Stimulated activated CD4-positive, alpha-beta T cell treated with anti-CD3 and anti-CD28 coated beads, Interleukin-2, amount 100 ng/mL, for 4 hours (primary cell): ENCODE measurements around the gene PPP1R8.
"Not testable (repeated sequence)": the region's sequence is repeated elsewhere in the genome, so short reads cannot be mapped to it uniquely, and the experiment has no call there.

ENCODE experiments used
- DNase-seq: peaks from one replicate; pipeline ENCODE4 v3.0.0-alpha.2; 2020; ENCODE audit warnings: low read depth

The PPP1R8 gene

DNA sequence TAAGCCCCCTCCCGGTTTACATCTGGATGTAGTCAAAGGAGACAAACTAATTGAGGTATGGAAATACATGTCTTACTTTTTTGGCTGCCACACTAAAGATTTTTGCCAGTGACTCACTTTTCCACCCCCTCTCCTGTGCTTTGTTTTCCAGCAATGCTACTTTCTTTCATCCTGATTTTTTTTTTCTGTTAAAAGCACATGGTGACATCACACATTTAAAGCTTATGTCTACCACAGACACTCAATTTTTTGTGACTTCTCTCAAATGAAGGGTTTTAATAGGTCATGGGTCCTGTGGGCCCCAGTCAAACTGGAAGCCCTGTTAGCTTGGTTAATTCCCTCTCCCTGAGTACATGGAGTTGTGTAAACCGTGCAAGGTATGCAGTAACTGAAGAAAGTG is 2.2 kb downstream of the PPP1R8 start:
- no peak for DNase-seq

DNA sequence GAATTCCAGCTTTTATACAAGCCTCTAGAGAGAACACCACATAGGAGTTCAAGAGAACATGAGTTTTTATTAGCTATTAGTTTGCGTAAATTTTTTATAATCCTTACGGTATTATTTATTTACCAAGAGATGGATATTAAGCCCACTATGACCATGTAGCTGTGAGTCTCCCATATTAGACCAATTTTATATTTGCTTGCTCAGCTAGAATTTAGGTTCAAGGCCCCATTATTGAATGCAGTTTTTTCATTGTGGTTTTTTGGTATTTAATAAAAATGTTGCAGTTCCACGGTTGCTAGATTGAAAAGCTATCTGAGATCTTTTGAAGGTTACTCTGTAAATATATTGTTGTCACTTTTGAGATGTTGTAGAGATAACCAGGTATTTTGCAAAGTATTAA is 2.9 kb downstream of the PPP1R8 start:
- DNase-seq = no peak

- DNase-seq = no peak
Measured at GRCh38 chr1:27835046-27835445, 4.5 kb downstream of the PPP1R8 start.

GRCh38 chr1:27835501-27835900 is 4.9 kb downstream of the PPP1R8 start:
- no peak for DNase-seq

- no peak for DNase-seq
Measured at GRCh38 chr1:27849951-27850350, 19.4 kb downstream of the PPP1R8 start.

DNA sequence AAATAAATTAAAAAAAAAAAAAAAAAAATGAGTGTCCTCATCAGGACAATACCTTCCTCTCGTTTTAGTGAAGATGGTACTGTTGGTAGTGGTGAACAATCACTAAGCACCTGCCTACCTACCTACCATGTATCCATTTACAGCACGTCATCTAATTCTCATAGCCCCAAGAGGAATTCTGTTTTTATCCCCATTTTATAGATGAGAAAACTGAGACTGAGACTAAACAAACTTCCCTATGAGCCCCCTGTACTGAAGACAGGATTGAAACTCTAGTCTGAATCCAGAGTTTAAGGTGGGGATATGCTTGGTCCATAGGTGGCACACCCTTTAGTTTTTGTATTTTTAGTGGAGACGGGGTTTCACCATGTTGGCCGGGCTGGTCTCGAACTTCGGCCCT is 24.5 kb downstream of the PPP1R8 start:
- DNase-seq = no peak

- DNase-seq = no peak
Measured at GRCh38 chr1:27856561-27857343, 26.2 kb downstream of the PPP1R8 start.

GRCh38 chr1:27857552-27857951 is 27.0 kb downstream of the PPP1R8 start:
- not testable (repeated sequence) for DNase-seq

DNA sequence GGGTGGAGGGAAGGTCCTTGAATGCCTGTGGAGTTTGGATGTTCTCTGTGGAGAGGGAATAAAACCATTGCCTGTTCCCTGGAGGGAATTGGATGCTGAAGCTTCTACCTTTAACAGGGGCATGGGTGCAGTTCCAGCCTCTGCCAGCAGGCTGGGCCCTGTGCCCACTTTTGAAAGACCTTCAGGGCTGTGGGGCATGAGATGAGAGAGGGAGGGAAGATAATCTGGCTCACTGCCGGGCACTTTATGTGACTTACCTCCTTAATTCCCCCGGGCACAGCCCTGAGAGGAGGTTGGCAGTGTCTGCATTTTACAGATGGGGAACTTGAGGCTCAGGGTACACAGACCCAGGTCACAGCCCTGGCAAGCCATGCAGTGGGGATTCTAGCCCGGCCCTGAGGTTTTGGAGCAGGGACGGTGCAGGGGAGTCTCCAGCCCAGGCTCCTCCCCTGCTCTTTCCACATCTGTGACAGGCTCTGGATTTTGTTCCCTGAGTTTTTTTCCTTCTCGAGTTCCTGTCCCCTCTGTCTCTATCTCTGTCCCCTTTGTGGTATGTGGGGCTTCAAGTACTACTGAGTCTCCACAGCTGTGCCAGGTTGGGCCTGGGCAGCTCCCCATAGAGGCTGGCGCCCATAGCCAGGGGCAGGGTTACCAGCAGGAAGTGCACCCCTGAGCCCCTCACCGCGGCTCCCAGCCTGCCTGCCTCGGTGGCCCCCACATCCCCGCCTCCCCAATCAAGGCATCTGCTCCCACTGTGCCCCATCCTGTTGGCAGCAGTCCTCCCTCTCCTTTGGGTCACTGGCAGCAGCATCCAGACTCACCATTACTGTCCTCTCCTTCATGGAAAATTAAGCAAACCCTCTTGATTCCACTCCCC is 27.7 kb downstream of the PPP1R8 start:
- peak; percentile 77 for DNase-seq

DNA sequence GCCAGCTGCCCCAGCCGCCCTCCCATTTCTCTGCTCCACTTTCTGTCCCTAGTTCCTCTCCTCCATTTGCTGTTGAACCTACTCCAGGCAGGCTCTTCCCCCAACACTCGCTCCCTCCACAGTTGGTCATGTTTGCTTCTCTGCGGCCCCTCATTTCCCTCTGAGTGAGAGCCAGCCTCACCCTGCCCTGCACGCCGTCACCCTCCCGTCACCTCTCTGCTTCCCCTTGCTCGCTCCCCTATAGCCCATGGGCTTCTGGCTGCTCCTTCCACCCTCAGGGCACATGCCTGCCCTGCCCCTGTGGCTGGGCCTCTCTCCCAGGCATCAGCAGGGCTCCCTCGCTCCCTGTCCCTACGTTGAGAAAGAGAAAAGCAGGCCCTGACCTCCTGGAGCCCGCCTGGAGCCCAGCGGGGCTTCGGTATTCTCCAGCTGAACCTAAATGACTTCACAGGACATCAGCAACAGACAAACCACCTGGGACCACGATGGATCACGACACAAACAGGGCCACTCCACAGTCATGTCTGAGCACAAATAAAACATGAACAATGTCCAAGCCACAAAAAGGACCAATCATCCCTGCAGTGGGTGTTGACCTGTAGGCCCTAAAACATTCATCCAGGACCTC is 28.5 kb downstream of the PPP1R8 start:
- no peak for DNase-seq

- DNase-seq = no peak
Measured at GRCh38 chr1:27861436-27861835, 30.9 kb downstream of the PPP1R8 start.

DNA sequence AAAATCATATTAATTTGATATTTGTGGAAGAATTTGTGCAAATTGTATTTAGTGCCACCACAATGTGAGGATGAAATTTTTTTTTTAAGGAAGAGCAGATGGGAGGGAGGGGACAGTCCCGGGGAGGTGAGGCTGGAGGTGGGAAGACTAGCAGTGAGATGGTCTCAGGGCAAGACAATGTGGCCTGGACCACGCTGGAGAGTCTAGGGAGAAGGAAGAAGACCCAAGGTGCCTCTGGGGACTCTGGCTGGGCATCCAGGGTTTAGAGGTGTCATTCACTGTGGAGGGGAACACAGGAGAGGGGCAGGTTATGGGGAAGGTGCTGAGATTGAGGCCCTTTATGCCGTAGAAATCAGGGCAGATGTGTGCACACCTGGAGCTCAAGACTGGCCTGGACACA is 31.4 kb downstream of the PPP1R8 start:
- DNase-seq = no peak

DNA sequence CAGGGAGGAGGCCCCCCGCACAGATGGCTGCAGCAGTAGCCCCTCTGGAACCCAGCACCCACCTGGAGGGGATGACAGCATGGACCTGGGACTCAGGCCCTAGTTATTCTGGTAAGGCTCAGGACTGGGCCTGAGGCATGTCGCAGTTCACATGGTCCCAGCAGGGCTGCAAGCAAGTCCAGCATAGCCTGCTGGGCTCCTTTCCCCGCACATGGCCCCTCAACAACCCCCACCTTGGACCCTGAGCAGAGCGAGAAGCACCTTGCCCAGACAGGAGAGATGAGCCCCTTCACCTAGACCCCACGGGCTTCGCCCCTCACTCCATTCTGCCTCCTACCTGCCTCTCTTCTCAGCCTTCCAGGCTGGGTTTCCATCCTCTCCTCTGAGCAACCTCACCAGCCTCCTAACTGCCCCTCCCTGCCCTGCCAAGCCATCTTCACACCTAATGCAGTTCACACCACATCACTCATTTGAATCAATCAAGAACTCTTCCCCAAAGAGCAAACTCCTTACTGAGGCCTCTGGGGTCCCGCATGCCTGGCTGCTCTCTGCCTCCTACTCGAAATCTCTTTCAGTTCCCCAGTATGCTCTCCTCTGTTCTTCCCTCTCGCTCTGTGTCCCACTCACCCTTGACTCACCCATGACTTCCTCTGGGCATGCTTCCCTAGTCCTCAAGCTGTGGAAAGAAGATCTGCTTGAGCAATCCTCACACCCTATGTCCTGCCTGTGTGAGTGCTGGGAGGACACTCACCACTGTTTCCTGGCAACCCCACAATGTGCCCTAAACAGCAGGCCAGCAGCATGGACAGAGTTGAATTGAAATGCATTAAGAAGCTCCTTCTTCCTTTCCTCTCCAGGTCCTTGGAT is 32.3 kb downstream of the PPP1R8 start:
- no peak for DNase-seq

DNA sequence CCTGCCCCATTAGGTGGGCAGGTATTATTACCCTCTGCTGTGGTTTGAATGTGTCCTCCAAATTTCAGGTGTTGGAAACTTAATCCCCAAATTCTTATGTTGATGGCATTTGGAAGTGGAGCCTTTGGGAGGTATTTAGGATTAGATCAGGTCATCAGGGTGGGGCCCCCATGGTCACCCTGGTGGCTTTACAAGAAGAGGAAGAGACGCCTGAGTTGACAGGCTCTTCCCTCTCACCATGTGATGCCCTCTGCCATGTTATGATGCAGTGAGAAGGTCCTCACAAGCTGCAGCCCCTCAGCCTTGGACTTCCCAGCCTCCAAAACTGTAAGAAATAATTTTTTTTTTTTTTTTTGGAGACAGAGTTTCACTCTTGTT is 32.9 kb downstream of the PPP1R8 start:
- no peak for DNase-seq

- DNase-seq = peak; percentile 41
Measured at GRCh38 chr1:27864264-27864895, 33.8 kb downstream of the PPP1R8 start.

DNA sequence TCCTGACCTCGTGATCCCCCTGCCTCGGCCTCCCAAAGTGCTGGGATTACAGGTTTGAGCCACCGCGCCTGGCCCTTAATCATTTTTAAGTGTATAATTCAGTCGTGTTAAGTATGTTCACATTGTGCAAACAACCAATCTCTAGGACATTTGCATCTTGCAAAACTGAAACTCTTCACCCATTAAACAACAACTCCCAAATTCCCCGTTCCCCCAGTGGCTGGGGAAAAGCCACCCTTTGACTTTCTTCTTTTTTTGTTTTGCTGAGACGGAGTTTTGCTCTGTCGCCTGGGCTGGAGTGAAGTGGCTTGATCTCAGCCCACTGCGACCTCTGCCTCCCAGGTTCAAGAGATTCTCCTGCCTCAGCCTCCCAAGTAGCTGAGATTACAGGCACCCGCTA is 35.2 kb downstream of the PPP1R8 start:
- no peak for DNase-seq

DNA sequence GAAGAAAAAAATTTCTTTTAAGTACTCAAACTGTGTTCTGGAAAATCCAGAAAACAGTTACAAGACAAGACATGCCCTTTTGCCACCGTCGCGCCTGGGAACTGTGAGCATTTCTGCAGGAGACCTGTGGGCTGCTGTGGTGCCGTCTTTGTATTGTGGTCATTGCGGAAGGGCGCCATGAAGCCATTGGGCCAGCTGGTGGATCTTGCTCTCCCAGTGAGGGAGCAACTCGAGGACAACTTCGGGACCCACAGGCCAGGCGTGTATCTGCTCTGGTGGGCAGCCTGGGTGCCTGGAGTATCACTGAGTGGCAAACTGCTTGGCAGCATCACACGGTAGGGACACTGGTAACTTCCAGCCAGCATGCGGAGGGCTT is 38.0 kb downstream of the PPP1R8 start:
- DNase-seq = no peak

DNA sequence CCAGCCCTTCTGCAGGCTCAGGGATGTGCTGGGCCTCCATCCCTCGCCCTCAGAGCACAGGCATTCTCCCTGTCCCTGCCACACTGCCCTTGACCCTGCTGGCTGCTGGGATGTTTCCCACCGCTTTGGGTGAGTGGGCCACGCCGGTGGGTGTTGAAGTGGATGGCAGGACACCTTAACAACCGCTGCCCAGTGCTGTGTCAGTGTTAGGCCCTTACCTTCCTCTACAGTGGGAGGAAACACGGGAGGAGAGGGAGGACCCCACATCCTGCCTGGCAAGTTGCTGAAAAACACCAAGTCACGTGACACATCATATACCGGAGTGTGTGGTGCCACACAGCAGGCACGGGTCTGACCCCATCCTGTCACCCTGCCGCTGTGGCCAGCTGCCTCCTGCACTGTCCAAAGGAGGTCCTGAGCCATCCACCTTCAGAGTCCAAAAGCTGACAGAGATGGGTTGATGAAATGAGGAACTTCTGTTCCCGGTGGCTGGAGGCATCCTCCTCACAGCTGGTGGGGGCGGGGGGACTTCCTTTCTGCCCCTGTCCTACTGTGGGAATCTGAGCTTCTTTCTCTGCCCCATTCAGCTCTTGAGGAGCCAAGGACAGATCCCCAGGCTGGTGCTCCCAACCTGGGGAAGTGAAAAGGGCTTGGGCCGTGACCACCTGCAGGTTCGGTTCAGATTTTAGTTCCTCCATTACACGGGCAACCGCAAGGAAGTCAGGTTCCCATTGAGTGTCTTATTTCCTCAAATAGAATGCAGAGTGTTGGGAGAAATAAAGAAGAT is 38.5 kb downstream of the PPP1R8 start:
- DNase-seq = peak; percentile 38

GRCh38 chr1:27869719-27870085 is 39.1 kb downstream of the PPP1R8 start:
- no peak for DNase-seq

- DNase-seq = not testable (repeated sequence)
Measured at GRCh38 chr1:27871076-27871475, 40.5 kb downstream of the PPP1R8 start.
